Smooth muscle cell (in vitro differentiated cells): ENCODE measurements around the gene PLSCR3. TPM values are rescaled to one million over a fixed set of nuclear protein-coding genes. Genes with fewer than 3 reads are reported as not detected.

Experiments
- DNase-seq: peaks from one replicate; lab custom pipeline; 2025; ENCODE audit not compliant: unreplicated experiment; lab: John Stamatoyannopoulos, UW
- H2AFZ ChIP-seq: fragments of 200-600 bp; sonication (generic); 2 replicates; pipeline ENCODE4 v1.6.0; 2016; ENCODE audit warnings: antibody characterized with exemption, low read depth, mild to moderate bottlenecking
- H3F3A ChIP-seq: fragments of 200-600 bp; sonication (generic); 2 replicates; pipeline ENCODE4 v1.6.0; 2017; ENCODE audit warnings: antibody characterized with exemption, low read depth
- H3K27ac ChIP-seq: fragments of 200-600 bp; sonication (generic); 2 replicates; pipeline ENCODE4 v1.5.1; 2016; ENCODE audit warnings: low read depth, mild to moderate bottlenecking
- H3K27me3 ChIP-seq: fragments of 200-600 bp; sonication (generic); 2 replicates; pipeline ENCODE4 v1.6.1; 2016; ENCODE audit warnings: low read depth, mild to moderate bottlenecking
- H3K36me3 ChIP-seq: fragments of 200-600 bp; sonication (generic); 2 replicates; pipeline ENCODE4 v1.5.1; 2016; ENCODE audit warnings: low read depth
- H3K4me1 ChIP-seq: fragments of 200-600 bp; sonication (generic); 2 replicates; pipeline ENCODE4 v1.5.1; 2016; ENCODE audit warnings: low read depth
- H3K4me2 ChIP-seq: fragments of 200-600 bp; sonication (generic); 2 replicates; pipeline ENCODE4 v1.6.0; 2016; ENCODE audit warnings: mild to moderate bottlenecking
- H3K4me3 ChIP-seq: fragments of 200-600 bp; sonication (generic); 2 replicates; pipeline ENCODE4 v1.5.1; 2016; ENCODE audit warnings: mild to moderate bottlenecking
- H3K79me2 ChIP-seq: fragments of 200-600 bp; sonication (generic); 2 replicates; pipeline ENCODE4 v1.6.0; 2016; ENCODE audit warnings: low read depth, mild to moderate bottlenecking
- H3K9ac ChIP-seq: fragments of 200-600 bp; sonication (generic); 2 replicates; pipeline ENCODE4 v1.6.0; 2016; ENCODE audit warnings: low read depth
- H3K9me3 ChIP-seq: fragments of 200-600 bp; sonication (generic); replicated peaks from 2 replicates; pipeline ENCODE4 v1.5.1; 2016; ENCODE audit warnings: low read depth
- H4K20me1 ChIP-seq: fragments of 200-600 bp; sonication (generic); 2 replicates; pipeline ENCODE4 v1.6.0; 2016; ENCODE audit warnings: low read depth
- whole genome bisulfite sequencing: methylation state at CpG from one replicate; pipeline ENCODE4 v1.1.7; 2016; ENCODE audit warnings: low lambda C conversion rate; 5-methylcytosine and 5-hydroxymethylcytosine counted together
- polyA plus RNA-seq: library from polyadenylated mRNA; unstranded; fragments of >200 nt; fragmentation: Nextera tagmentation; extraction: Ambion mirVana; gene quantifications from 2 replicates; pipeline ENCODE4 v1.2.1, GENCODE V29; 2016
- total RNA-seq: library from RNA; depleted of rRNA; stranded (reverse); fragments of >200 nt; gene quantifications from 2 replicates; pipeline ENCODE4 v1.2.3, GENCODE V29; 2014
- TF ChIP-seq, protein P1 (sequence below): fragments of 200-600 bp; sonication (generic); IDR thresholded peaks from 2 replicates; pipeline ENCODE4 v1.5.1; 2017; ENCODE audit warnings: borderline replicate concordance, mild to moderate bottlenecking, antibody characterized with exemption; ENCODE audit not compliant: insufficient read depth, poor library complexity, severe bottlenecking

PLSCR3 gene
- total and polyA plus RNA-seq, 2 experiments from 2014 or later, result 29.3 to 110 TPM

DNA sequence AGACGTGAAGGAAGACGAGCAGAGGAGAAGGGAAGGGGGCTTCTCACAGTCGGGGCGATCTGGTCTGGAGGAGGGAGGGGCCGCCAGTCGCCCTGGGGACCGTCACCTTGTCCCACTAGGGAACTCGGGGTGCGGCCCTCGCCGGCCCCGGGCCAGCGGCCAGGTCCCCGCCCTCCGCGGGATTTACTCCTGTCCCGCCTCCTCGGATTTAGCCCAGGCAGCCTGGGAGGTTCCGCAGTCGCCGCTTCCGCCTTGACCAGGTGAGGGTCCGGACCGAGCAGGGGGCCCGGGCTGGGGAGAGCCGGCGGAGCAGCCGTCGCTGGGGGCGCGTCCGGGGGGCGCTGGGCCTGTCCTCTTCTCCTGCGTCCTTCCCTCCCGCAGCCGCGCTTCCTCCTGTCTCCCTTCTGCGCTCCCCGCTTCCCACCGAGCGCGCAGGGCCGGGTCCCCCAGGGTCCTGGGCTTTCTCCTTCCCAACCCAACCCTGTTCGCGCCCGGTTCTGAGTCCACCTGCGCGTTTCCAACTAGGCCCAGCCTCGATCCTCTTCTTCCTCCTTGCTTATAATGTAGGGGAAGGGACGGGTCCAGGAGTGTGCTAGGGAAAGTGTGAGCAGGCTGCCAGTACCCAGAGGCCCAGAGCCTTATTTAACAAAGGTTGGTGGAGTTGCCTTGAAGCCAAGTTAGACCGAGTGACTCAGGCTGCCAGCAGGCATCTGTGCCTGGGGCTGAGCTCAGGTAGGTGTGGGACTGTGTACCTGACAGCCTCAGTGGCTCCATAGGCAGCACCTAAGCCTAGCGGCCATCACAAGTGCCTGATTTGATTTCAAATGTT lies 13.3 kb downstream of the PLSCR3 start, which contains the start of gene TNK1:
TSS of gene TNK1 (plus strand) at position 235 of the 829 bp plus-strand sequence. CDS start 1,838 bp downstream, outside the sequence.
- H3K79me2 ChIP-seq, result no peaks in the 10 kb centered on the region
- peak within 1 kb of the TSS; percentile 95 for H3K4me2 ChIP-seq
- H3K36me3 ChIP-seq, result no peaks in the 10 kb centered on the region
- H4K20me1 ChIP-seq, result no peaks in the 10 kb centered on the region
- peak within 1 kb of the TSS; percentile 51 for H2AFZ ChIP-seq
- H3K4me3 ChIP-seq, result peak within 1 kb of the TSS; percentile 65
- peaks cover 22% of the 10 kb centered on the region for H3K27me3 ChIP-seq
- WGBS, result 8% methylated on average over 30 of the region's 52 CpGs
- H3K9ac ChIP-seq, result peak within 1 kb of the TSS; percentile 62
- H3K27ac ChIP-seq, result no peak within 1 kb of the TSS
- H3F3A ChIP-seq, result peaks cover 6% of the 10 kb centered on the region
- no peaks in the 10 kb centered on the region for H3K9me3 ChIP-seq
- TF ChIP-seq, protein P1, sequence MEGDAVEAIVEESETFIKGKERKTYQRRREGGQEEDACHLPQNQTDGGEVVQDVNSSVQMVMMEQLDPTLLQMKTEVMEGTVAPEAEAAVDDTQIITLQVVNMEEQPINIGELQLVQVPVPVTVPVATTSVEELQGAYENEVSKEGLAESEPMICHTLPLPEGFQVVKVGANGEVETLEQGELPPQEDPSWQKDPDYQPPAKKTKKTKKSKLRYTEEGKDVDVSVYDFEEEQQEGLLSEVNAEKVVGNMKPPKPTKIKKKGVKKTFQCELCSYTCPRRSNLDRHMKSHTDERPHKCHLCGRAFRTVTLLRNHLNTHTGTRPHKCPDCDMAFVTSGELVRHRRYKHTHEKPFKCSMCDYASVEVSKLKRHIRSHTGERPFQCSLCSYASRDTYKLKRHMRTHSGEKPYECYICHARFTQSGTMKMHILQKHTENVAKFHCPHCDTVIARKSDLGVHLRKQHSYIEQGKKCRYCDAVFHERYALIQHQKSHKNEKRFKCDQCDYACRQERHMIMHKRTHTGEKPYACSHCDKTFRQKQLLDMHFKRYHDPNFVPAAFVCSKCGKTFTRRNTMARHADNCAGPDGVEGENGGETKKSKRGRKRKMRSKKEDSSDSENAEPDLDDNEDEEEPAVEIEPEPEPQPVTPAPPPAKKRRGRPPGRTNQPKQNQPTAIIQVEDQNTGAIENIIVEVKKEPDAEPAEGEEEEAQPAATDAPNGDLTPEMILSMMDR, result no peak
- H3K4me1 ChIP-seq, result peaks cover 19% of the 10 kb centered on the region
- DNase-seq, result no peak

GRCh38 chr17:7380321-7380720 lies 14.0 kb downstream of the PLSCR3 start:
- Histone ChIP-seq H3K4me3 (peak overlapping the region; percentile 65), H3K9ac (peak overlapping the region; percentile 62), H2AFZ (peak overlapping the region; percentile 51), H3K27ac (no peak overlapping the region), H3K27me3 (peaks cover 22% of the 10 kb centered on the region), H3K79me2 (no peaks in the 10 kb centered on the region), H3K4me1 (peaks cover 19% of the 10 kb centered on the region), H3F3A (no peaks in the 10 kb centered on the region), H3K4me2 (peak overlapping the region; percentile 95), H3K36me3 (no peaks in the 10 kb centered on the region), H3K9me3 (no peaks in the 10 kb centered on the region), H4K20me1 (no peaks in the 10 kb centered on the region)
- no peak for DNase-seq
- WGBS, result 50% methylated on average over 7 of the region's 7 CpGs
- TF ChIP-seq, protein P1, result no peak

DNA sequence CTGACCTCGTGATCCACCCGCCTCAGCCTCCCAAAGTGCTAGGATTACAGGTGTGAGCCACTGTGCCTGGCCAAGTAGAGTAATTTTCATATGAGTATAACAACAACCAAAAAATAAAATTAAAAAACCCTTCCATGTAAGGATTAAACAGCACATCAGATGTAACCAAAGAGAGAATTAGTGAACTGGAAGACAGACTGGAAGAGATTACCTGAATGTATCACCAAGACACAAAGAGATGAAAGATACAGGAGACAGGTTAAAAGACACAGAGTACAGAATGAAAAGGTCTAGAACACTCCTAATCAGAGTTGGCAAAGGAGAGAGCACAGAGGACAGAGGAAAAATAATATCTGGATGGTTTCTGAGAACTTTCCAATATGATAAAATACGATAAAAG lies 15.2 kb downstream of the PLSCR3 start:
- H3F3A ChIP-seq, result no peaks in the 10 kb centered on the region
- no peaks in the 10 kb centered on the region for H3K79me2 ChIP-seq
- no peak overlapping the region for H3K27ac ChIP-seq
- TF ChIP-seq, protein P1, result no peak
- no peaks in the 10 kb centered on the region for H3K36me3 ChIP-seq
- H3K9ac ChIP-seq, result no peak overlapping the region
- no peak overlapping the region for H2AFZ ChIP-seq
- H3K4me2 ChIP-seq, result no peak overlapping the region
- WGBS, result 98% methylated on average over 3 of the region's 3 CpGs
- no peaks in the 10 kb centered on the region for H4K20me1 ChIP-seq
- H3K9me3 ChIP-seq, result no peaks in the 10 kb centered on the region
- H3K4me1 ChIP-seq, result peaks cover 16% of the 10 kb centered on the region
- DNase-seq, result no peak
- H3K4me3 ChIP-seq, result no peak overlapping the region
- peaks cover 22% of the 10 kb centered on the region for H3K27me3 ChIP-seq
